ENCODE data around the gene PI4K2B.
A peak's percentile ranks its signal among the peaks of the same experiment; 100 is the strongest.
"Not testable (repeated sequence)": the region's sequence is repeated elsewhere in the genome, so short reads cannot be mapped to it uniquely, and the experiment has no call there.

Gene PI4K2B

DNA sequence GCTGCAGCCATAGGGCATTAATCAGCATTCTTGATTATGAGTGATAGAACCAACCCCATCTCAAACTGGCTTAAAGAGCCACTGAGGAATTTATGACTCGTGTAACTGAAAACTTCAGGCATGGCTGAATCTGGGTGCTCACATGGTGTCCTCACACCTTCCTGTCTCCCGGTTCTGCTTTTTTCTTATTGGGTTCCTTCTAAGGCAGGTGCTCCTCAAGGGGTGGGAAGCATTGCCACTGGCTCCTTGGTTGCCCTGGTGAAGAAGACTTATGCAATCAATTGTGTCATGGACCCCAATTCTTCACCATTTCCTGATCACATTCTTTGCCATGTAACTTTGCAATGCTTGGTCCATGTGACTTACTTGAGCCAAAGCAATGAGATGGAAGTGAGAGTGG, 74.5 kb downstream of the PI4K2B start:
- no peak for DNase-seq

DNA sequence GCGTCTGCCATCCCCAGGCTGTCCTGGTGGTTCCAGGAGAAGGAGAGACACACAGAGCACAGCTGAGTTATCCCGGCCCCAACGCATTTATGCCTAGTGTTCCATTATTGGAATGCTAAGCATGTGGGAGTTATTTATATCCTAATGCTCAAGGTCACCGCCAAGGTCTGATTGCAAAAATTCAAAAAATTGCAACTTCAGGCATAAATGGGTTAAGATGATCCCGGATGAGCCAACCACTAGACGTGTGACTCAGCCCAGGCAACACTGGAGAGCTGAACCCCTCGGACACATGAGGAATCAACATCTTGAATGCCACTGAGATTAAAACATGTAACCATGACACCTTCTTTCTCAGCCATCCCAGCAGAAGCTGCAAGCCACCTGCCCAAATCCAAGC, 74.9 kb downstream of the PI4K2B start:
- DNase-seq = no peak

GRCh38 chr4:25310066-25310802, 76.4 kb downstream of the PI4K2B start:
- no peak for DNase-seq

DNA sequence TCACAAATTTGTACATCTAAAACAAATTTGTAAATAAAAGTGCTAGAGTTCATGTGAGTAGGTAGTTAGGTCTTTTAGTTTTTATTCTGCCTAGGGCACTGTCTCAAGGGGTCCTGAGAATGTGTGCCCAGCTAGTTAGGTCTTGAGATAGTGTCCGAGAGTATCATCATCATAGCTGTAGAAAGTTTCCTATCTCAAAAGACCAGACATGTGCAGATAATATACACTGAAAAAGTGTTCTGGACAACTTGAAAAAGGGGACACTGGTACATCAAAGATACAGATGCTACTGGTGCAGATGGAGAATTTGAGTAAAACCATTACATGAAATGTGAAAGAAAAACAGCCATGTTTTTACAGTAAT, 77.0 kb downstream of the PI4K2B start:
- DNase-seq = no peak

- DNase-seq = peak; percentile 38
Measured at GRCh38 chr4:25312496-25313200, 78.8 kb downstream of the PI4K2B start, which contains the start of gene ZCCHC4. Gene ZCCHC4, plus strand, starts transcription at chr4:25312774. Its CDS starts 36 bp downstream, at chr4:25312810.

- no peak for DNase-seq
Measured at GRCh38 chr4:25313201-25313895, 79.5 kb downstream of the PI4K2B start.

- no peak for DNase-seq
Measured at GRCh38 chr4:25320336-25320735, 86.5 kb downstream of the PI4K2B start.

DNA sequence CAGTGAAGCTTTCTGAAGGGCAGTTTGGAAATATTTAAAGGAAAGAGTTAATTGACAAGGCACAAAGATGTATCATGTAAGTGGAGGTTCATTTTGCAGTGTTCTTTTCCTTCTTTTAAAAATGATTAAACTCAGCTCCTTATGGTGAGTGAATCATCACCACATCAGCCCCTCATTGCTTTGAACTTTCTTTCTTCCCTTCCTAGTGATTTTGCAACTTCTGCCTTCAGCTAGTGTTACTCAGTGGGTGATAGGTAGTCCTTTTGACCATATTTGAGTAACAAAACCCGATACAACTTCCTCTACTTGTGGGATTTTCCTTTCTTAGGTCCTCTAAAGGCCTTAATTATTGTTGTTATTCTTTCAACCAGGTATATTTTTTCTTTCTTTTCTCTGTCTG, 86.9 kb downstream of the PI4K2B start:
- DNase-seq = no peak

DNA sequence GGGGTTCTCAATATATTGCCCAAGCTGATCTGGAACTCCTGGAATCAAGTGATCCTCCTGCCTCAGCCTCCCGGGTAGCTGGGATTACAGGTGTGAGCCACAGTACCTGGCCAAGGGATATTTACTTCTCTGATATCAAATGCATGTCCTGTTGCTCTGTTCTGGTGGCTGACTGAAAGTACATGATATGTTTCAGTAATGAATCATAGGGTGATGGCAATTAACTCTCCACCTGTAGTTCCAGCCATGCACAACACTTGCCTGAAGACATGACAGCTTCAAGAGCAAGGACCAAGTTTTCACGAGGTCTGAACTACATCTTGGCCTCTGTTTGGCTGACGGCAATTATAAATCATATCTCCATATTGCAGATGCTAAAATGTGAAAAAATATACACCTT, 87.9 kb downstream of the PI4K2B start:
- DNase-seq = no peak

- not testable (repeated sequence) for DNase-seq
Measured at GRCh38 chr4:25328463-25328862, 94.6 kb downstream of the PI4K2B start.

Measured in NCI-H1436 treated with DMSO at 0.1 percent for 48 hours (cell line).